HL-60 (cell line): ENCODE results near the gene UGT1A7.

Experiments
- CTCF ChIP-seq: IDR thresholded peaks from one replicate; pipeline ENCODE4 v1.5.1; 2011; ENCODE audit warnings: low read length, control low read depth, inconsistent platforms; ENCODE audit not compliant: insufficient read depth
- POLR2AphosphoS5 ChIP-seq: IDR thresholded peaks from 2 replicates; pipeline ENCODE4 v1.6.1; 2012; ENCODE audit warnings: low read depth

- no peak for TF ChIP-seq CTCF
- TF ChIP-seq POLR2AphosphoS5 = no peak
Observed at GRCh38 chr2:233772583-233772982, 90.9 kb downstream of the UGT1A7 start.
